ENCODE measurements around the gene MVB12B.

DNA sequence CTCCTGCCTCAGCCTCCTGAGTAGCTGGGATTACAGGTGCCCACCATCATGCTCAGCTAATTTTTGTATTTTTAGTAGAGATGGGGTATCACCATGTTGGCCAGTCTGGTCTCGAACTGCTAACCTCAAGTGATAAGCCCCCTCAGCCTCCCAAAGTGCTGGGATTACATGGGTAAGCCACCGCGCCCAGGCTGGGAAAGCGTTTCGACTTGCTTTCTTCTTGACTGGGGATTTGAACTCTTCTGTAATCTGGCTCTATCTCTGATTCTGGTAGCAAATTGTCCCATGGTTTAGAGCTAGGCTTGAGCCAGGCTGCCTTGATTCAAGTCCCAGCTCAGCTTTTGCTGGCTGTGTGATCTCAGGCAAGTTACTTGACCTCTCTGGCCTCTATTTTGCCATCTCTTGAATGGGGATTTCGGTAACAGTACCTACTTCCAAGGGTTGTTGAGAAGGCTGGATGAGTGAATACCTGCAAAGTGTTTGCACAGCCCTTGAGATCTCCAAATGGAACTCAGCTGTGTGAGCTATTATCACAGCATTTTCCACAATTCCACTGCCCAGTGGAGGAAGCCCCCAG is 20.5 kb upstream of the MVB12B start:
- no peak for TF ChIP-seq YY1 (IDR thresholded peaks at IDR 0.05; ENCODE audit: insufficient read depth, insufficient read length)
- TF ChIP-seq SUZ12 (IDR thresholded peaks at IDR 0.05; ENCODE audit: extremely low read depth, insufficient read depth, insufficient read length) = no peak
